Activated naive CD4-positive, alpha-beta T cell treated with anti-CD3 and anti-CD28 coated beads, Interleukin-2, amount 50 U/mL, for 24 hours (primary cell): ENCODE measurements around the gene BRME1.

ENCODE experiments used
- H3K27ac Mint-ChIP-seq: one replicate; pipeline ENCODE4 v1.8.0; 2021; ENCODE audit warnings: mild to moderate bottlenecking, mixed read lengths
- H3K27me3 Mint-ChIP-seq: one replicate; pipeline ENCODE4 v1.8.0; 2021; ENCODE audit warnings: mixed read lengths
- H3K36me3 Mint-ChIP-seq: one replicate; pipeline ENCODE4 v1.8.0; 2021; ENCODE audit warnings: mixed read lengths
- H3K4me1 Mint-ChIP-seq: one replicate; pipeline ENCODE4 v1.8.0; 2021; ENCODE audit warnings: mixed read lengths
- H3K4me3 Mint-ChIP-seq: one replicate; pipeline ENCODE4 v1.8.0; 2021; ENCODE audit warnings: mild to moderate bottlenecking, mixed read lengths
- H3K9me3 Mint-ChIP-seq: one replicate; pipeline ENCODE4 v1.8.0; 2021; ENCODE audit warnings: mixed read lengths

BRME1 gene

DNA sequence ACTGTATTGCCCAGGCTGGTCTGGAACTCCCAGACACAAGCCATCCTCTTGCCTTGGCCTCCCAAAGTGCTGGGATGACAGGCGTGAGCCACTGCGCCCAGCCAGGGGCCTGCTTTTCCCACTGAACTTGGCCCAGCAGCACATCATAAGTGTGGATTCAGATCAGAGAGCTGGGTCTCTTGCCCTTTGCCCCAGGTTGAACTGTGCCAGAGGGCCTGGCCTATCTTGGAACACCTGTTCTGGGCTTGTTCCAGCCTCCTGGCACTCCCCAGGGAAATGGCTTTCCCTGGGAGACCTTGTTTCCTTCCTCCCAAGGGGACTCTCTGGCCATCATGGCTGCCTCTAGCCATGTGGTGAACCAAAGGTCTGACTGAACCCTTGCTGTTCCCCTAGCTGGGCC, 3.5 kb upstream of the BRME1 start:
- no peak overlapping the region for H3K27ac Mint-ChIP-seq
- H3K4me3 Mint-ChIP-seq: no peak overlapping the region
- H3K27me3 Mint-ChIP-seq: no peaks in the 10 kb centered on the region
- H3K36me3 Mint-ChIP-seq: peaks cover 1% of the 10 kb centered on the region
- H3K4me1 Mint-ChIP-seq: peaks cover 11% of the 10 kb centered on the region
- no peaks in the 10 kb centered on the region for H3K9me3 Mint-ChIP-seq

DNA sequence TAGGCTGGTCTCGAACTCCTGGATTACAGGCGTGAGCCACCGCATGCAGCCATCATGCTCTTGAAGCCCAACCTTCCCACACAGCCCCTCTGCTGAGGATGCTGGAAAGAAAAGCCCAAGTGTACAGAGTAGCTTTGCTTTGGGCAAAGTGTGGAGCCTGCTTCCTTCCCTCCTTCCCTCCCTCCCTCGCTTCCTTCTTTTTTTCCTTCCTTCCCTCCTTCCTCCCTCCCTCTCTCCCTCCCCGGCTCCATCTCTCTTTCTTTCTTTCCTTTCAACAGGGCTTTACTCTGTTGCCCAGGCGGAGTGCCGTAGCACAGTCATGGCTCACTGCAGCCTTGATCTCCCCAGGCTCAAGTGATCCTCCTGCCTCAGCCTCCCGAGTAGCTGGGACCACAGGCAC, 2.8 kb upstream of the BRME1 start:
- H3K27me3 Mint-ChIP-seq: no peaks in the 10 kb centered on the region
- H3K4me1 Mint-ChIP-seq: peaks cover 11% of the 10 kb centered on the region

DNA sequence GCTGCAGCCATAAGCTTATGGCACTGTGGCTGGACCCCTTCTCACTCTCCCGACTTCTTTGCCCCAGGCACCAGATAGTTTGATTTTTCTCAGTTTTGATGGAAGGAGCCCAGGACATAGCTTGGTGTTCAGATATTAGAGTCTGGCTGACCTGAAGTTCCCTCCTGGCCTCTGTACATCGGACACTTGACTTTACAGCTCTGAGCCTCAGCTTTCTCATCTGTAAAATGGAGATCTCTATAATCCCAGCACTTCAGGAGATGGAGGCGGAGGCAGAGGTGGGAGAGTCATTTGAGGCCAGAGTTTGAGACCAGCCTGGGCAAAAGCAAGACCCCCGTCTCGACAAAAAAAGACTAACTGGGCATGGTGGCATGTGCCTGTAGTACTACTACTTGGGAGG, 993 bp upstream of the BRME1 start:
- no peak overlapping the region for H3K27ac Mint-ChIP-seq
- H3K4me3 Mint-ChIP-seq: peak overlapping the region; percentile 86
- no peaks in the 10 kb centered on the region for H3K27me3 Mint-ChIP-seq
- peaks cover under 1% of the 10 kb centered on the region for H3K36me3 Mint-ChIP-seq
- H3K9me3 Mint-ChIP-seq: no peaks in the 10 kb centered on the region
- H3K4me1 Mint-ChIP-seq: peaks cover 11% of the 10 kb centered on the region

More for the DNA sequence above, 2.8 kb upstream of the BRME1 start:
- H3K4me3 Mint-ChIP-seq: no peak overlapping the region
- no peaks in the 10 kb centered on the region for H3K9me3 Mint-ChIP-seq
- no peak overlapping the region for H3K27ac Mint-ChIP-seq
- peaks cover 1% of the 10 kb centered on the region for H3K36me3 Mint-ChIP-seq

DNA sequence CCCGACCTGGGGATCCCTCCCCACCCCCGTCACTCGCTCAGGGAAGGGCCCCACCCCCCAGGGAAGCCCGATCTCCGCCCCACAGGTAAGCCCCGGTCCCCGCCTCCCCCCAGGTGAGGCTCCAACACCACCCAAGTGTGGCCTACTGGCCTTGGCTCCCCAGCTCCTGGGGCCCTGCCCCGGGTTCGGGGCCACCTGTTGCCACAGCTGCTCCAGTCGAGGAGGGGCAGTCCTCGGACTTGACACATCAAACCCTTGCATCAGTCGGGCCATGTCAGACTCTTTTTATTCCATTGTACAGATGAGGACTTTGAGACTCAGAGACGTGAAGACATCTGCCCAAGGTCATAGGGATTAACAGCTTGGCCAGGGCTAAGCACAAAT, 596 bp upstream of the BRME1 start:
- H3K4me1 Mint-ChIP-seq: peaks cover 11% of the 10 kb centered on the region

DNA sequence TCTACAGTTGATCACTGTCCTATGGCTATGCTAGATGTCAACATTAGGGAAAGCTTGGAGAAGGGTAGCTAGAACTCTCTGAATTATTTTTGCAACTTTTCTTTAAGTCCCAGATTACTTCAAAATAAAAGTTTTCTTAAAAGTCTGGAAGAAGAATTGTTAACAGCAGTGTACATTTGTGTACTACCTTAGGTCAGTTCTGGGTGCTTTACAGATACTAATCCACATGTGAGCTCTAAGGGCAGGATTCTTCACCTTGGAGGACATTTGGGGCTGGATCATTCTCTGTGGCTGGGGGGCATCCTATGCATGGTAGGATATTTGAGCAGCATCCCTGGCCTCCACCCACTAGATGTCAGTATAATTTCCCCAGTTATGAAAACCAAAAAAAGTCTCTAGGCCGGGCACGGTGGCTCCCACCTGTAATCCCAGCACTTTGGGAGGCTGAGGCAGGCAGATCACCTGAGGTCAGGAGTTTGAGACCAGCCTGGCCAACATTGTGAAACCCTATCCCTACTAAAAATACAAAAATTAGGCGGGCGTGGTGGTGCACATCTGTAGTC, 2.8 kb downstream of the BRME1 start:
- no peak overlapping the region for H3K27ac Mint-ChIP-seq
- no peaks in the 10 kb centered on the region for H3K9me3 Mint-ChIP-seq

More for the DNA sequence above, 596 bp upstream of the BRME1 start:
- Mint-ChIP-seq H3K4me3 (peak overlapping the region; percentile 86), H3K27me3 (no peaks in the 10 kb centered on the region), H3K36me3 (no peaks in the 10 kb centered on the region), H3K27ac (peak overlapping the region; percentile 30), H3K9me3 (no peaks in the 10 kb centered on the region)

DNA sequence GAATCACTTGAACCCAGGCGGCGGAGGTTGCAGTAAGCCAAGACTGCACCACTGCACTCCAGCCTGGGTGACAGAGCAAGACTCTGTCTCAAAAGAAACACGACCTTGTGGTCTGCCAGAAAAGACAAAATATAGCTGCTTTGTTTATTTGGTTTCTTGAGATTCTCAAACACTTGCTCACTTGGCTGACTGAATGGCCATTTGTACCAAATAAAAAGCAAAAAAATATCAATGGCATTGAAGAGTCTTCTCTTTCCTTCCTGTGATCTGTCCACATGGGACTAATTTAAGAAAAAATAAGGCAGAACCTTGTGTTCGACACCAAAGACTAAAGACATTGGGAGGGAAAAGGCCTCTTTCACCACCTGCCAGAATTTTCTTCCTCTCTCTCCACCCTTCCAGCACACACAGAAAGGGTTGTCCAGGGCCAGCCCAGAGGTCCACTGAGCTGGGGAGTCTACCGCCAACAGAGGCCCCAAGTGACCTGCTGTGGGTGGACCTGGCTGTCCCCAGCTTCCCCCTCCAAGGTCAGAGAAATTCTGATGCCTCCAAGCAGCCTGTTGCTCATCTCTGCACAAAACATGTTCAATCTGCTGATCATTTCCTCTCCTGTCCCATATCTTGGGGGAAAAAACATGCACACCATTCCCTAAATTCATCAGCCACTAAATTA, 5.9 kb downstream of the BRME1 start:
- H3K4me1 Mint-ChIP-seq: no peaks in the 10 kb centered on the region
- H3K9me3 Mint-ChIP-seq: no peaks in the 10 kb centered on the region
- H3K27ac Mint-ChIP-seq: no peak overlapping the region
- no peaks in the 10 kb centered on the region for H3K27me3 Mint-ChIP-seq
- H3K36me3 Mint-ChIP-seq: no peaks in the 10 kb centered on the region
- H3K4me3 Mint-ChIP-seq: no peak overlapping the region

More for the DNA sequence above, 2.8 kb downstream of the BRME1 start:
- peaks cover 11% of the 10 kb centered on the region for H3K4me1 Mint-ChIP-seq
- no peaks in the 10 kb centered on the region for H3K36me3 Mint-ChIP-seq
- H3K27me3 Mint-ChIP-seq: no peaks in the 10 kb centered on the region
- peak overlapping the region; percentile 11 for H3K4me3 Mint-ChIP-seq

DNA sequence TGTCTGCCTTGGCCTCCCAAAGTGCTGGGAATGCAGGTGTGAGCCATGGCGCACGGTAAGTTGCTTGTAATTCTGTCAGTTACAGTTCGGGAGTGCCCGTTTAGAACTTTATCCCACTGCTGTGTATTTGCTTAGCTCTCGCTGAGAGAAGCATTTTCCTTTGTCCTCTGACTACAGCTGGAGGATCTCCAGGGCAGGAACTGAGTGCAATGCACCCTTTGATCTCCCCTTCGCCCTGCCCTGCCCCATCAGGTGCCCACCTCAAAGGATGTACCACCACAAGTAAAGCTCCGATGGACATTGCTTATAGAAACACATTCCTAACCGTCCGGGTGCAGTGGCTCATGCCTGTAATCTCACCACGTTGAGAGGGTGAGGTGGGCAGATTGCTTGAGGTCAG, 6.5 kb downstream of the BRME1 start:
- Mint-ChIP-seq H3K27me3 (no peaks in the 10 kb centered on the region), H3K4me1 (no peaks in the 10 kb centered on the region), H3K4me3 (no peak overlapping the region), H3K27ac (no peak overlapping the region), H3K9me3 (no peaks in the 10 kb centered on the region), H3K36me3 (no peaks in the 10 kb centered on the region)

DNA sequence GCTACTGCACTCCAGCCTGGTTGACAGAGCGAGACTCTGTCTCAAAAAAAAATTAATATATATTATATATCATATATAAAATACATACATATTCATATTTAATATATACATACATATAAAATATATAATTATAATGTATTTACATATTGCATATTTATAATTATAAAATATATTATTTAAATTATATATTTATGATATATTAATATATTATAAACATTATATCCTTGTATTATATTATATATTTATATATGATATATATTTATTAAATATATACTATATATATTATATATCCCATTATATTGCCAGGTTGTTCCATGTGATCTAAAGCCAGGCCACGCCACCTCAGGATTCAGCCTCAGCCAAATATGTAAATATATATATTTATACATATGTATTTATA, 9.7 kb downstream of the BRME1 start:
- no peaks in the 10 kb centered on the region for H3K4me1 Mint-ChIP-seq
- no peaks in the 10 kb centered on the region for H3K27me3 Mint-ChIP-seq
- H3K9me3 Mint-ChIP-seq: no peaks in the 10 kb centered on the region
- H3K36me3 Mint-ChIP-seq: no peaks in the 10 kb centered on the region
- no peak overlapping the region for H3K27ac Mint-ChIP-seq
- H3K4me3 Mint-ChIP-seq: no peak overlapping the region

DNA sequence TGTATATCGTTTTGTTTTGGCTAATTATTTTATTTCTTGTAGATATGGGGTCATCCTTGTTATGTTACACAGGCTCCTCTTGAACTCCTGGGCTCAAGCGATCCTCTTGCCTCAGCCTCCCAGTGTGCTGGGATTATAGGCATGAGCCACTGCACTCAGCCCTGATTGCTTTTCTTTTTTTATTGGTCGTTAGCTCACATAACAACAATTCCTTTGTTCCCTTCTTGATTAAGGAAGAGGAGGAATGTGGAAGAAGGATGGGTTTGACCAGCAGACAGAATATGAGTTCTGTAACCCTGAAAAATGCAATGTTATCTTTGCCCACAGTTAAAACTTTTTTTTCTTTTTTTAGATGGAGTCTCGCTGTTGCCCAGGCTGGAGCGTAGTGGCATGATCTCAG, 11.4 kb downstream of the BRME1 start:
- Mint-ChIP-seq H3K9me3 (no peaks in the 10 kb centered on the region), H3K4me1 (no peaks in the 10 kb centered on the region), H3K4me3 (no peak overlapping the region), H3K27me3 (no peaks in the 10 kb centered on the region), H3K36me3 (no peaks in the 10 kb centered on the region), H3K27ac (no peak overlapping the region)

DNA sequence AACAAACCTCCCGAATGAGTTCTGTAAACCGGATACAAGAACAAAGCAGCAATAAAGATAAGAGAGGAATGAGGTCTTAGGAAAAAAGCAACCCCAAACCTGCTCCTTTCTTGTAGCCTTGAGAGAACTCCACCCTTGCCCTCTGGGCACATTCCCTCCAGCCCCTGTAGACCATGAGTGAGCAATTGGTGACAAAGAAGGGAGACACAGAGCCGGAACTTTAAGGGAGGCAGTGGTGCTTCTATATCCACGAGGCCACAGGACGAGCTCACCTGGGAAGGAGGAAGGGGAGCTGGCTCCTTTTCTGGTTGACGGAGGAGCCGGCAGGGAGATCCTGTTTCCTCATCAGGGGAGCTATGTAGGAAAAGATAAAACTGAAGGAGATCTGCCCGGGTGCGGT, 13.0 kb downstream of the BRME1 start:
- Mint-ChIP-seq H3K27me3 (no peaks in the 10 kb centered on the region), H3K27ac (no peak overlapping the region), H3K4me3 (no peak overlapping the region), H3K4me1 (no peaks in the 10 kb centered on the region), H3K9me3 (no peaks in the 10 kb centered on the region), H3K36me3 (no peaks in the 10 kb centered on the region)

DNA sequence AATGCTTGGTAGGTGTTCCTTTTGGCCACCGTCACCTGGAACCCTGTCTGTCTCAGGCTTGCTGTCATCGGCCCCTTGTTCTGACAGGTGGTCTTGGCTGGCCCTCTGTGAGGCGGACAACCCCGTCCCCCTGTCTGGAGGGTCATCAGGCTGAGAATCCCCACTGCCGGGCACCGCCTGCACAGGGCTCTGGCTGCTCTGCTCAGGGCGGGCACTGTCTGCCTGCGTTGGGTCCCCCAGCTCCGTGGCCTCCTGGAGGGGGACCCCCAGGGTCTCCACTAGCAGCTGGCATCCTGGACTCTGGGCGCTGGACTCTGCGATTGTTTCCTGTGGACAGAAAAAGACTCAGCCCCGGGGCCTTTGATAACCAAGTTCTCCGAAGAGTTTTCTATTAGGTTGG, 15.8 kb downstream of the BRME1 start:
- no peak overlapping the region for H3K27ac Mint-ChIP-seq
- no peaks in the 10 kb centered on the region for H3K4me1 Mint-ChIP-seq
- H3K9me3 Mint-ChIP-seq: no peaks in the 10 kb centered on the region
- H3K36me3 Mint-ChIP-seq: no peaks in the 10 kb centered on the region
- H3K27me3 Mint-ChIP-seq: no peaks in the 10 kb centered on the region
- H3K4me3 Mint-ChIP-seq: no peak overlapping the region

DNA sequence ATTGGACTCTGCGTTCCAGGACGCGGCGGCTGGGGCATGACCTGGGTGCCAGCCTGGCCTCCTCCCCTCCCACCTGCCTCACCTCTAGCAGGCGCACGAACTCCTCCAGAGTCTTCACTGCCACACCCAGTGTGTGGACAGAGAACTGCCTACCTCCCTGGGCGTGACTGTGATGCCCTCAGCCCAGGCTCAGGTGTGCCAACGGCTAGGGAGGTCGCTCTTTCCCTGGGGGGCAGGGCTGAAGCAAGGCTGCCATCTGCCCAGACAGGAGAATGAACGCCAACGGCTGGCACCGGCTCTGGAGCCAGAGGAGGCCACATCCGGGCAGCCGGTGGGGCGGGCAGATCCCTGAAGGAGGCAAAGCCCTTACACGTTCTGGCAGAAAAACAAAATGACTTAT, 17.6 kb downstream of the BRME1 start:
- H3K9me3 Mint-ChIP-seq: no peaks in the 10 kb centered on the region
- no peak overlapping the region for H3K4me3 Mint-ChIP-seq
- H3K36me3 Mint-ChIP-seq: no peaks in the 10 kb centered on the region
- no peaks in the 10 kb centered on the region for H3K27me3 Mint-ChIP-seq
- H3K4me1 Mint-ChIP-seq: peaks cover 8% of the 10 kb centered on the region
- H3K27ac Mint-ChIP-seq: no peak overlapping the region

DNA sequence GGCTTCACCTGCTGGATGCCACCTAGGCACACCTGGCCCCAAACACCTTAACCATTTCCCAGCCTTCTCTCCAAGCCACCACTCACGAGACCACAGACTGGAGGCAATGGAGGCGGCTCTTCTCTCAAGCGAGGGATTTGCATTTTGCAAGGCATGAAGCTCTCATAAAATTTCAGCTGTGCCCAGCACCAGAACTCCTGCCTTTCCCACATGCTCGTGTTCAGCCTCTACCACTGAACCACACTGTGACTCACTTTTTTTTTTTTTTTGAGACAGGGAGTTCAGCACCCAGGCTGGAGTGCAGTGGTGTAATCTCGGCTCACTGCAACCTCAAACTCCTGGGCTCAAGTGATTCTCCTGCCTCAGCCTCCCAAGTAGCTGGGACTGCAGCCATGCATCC, 18.4 kb downstream of the BRME1 start:
- Mint-ChIP-seq H3K9me3 (no peaks in the 10 kb centered on the region), H3K4me3 (no peak overlapping the region), H3K4me1 (peaks cover 12% of the 10 kb centered on the region), H3K36me3 (no peaks in the 10 kb centered on the region), H3K27me3 (no peaks in the 10 kb centered on the region), H3K27ac (no peak overlapping the region)

DNA sequence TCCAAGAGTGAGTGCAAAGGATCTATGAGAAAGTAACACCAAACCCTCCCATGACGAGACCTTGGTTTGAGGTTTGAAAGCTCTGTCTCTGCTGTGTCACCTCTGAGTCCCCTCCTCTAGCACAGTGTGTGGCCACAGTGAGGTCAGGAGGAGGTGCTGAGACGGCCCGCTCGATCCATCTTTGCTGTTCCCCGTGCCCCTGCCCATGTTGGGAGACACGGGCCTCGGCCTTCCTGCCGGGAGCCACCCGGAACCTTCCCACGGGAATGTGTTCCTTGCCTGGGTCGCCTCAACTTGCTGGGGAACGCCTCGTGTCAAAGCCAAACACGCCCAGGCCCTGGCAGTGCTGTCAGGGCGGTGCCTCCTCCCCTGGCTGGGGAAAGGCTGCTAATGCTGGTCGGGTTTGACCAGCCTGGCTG, 18.9 kb downstream of the BRME1 start:
- Mint-ChIP-seq H3K27me3 (no peaks in the 10 kb centered on the region), H3K4me3 (no peak overlapping the region), H3K4me1 (peaks cover 17% of the 10 kb centered on the region), H3K9me3 (no peaks in the 10 kb centered on the region), H3K36me3 (no peaks in the 10 kb centered on the region), H3K27ac (peak overlapping the region; percentile 46)

DNA sequence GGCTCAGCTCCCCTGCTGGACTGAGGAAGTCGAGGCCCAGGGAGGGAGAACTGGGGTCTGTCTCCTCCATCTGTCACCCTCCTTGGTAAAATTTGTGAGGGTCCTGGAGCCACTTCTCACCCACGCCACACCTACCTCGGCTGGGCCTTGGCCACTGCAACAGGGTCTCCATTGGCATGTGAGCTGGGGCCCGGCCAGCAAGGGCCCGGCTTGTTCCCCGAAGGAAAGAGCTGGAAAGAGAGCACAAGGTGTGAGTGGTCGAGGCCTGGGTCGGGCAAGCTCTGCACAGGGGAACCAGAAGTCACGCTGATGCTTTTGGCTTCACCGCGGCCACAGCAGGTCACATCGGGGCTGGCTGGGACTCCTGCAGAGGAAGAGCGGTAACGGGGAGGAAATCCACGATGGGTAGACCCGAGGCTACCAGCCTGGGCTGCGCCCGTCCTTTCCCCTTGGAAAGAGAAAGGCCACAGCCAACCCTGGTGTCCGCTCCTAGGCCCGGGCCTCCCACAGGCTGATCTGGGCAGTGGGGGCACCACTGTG, 20.0 kb downstream of the BRME1 start:
- Mint-ChIP-seq H3K4me3 (no peak overlapping the region), H3K4me1 (peaks cover 28% of the 10 kb centered on the region), H3K9me3 (no peaks in the 10 kb centered on the region), H3K27me3 (no peaks in the 10 kb centered on the region), H3K36me3 (no peaks in the 10 kb centered on the region), H3K27ac (no peak overlapping the region)

DNA sequence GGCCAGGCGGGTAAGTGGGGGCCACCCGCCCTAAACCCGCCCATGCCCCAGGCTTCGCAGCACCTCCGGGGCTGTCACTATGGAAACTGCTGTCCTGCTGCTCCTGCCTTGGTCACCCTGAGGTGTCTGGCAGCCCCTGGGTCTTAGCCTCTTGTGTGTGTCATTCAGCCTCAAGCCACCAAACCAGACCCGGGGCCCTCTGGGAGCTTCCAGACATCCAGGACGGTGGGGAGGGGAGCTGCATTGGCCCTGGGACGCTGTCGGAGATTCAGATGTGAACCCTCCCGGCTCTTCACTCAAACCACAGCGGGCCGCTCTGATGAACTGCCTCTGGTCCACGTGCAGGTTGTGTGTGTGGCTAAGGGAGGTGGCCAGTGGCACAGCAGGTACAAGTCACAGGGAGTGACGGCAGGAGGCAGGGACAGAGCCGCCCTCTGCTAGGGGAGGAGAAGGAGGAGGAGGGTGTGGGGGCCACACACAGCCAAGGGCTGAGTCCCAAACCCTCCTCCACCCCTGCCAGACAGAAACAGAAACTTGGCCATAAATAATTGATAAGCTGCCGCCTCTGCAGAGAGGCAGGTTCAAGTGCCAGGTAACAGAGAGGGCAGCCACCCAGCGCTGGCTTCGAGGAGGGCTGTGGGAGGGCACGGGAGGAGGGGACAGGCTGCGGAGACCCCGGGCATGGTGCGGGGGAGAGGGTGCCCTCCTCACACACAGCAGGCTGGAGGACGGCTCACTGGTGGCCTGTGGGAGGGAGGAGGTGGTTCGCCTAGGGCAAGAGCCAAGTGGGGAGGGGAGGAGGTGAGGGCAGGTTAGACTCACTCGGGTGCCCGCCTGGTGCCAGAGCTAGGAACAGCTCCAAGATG, 21.0 kb downstream of the BRME1 start:
- Mint-ChIP-seq H3K27me3 (no peaks in the 10 kb centered on the region), H3K9me3 (no peaks in the 10 kb centered on the region), H3K4me1 (peaks cover 36% of the 10 kb centered on the region), H3K27ac (no peak overlapping the region), H3K4me3 (no peak overlapping the region), H3K36me3 (no peaks in the 10 kb centered on the region)
